SIG-M5 treated with dmso at 0.1 percent for 504 hours (cell line): ENCODE data around the gene SIM2.

Experiments used
- DNase-seq: peaks from one replicate; lab custom pipeline; 2025; ENCODE audit not compliant: unreplicated experiment; lab: John Stamatoyannopoulos, UW

SIM2 gene

GRCh38 chr21:36713746-36714145, 14.8 kb downstream of the SIM2 start:
- DNase-seq, result no peak

GRCh38 chr21:36716387-36716786, 17.5 kb downstream of the SIM2 start:
- no peak for DNase-seq

- no peak for DNase-seq
Observed at GRCh38 chr21:36716836-36717235, 17.9 kb downstream of the SIM2 start.

GRCh38 chr21:36717976-36718375, 19.1 kb downstream of the SIM2 start:
- no peak for DNase-seq

GRCh38 chr21:36718951-36719501, 20.1 kb downstream of the SIM2 start:
- no peak for DNase-seq

GRCh38 chr21:36719614-36720013, 20.7 kb downstream of the SIM2 start:
- DNase-seq, result no peak

- DNase-seq, result no peak
Observed at GRCh38 chr21:36721817-36722216, 22.9 kb downstream of the SIM2 start.

- no peak for DNase-seq
Observed at GRCh38 chr21:36722370-36723368, 23.8 kb downstream of the SIM2 start.

GRCh38 chr21:36723371-36723881, 24.5 kb downstream of the SIM2 start:
- DNase-seq, result no peak

GRCh38 chr21:36724660-36725059, 25.7 kb downstream of the SIM2 start:
- no peak for DNase-seq

GRCh38 chr21:36725793-36726386, 27.0 kb downstream of the SIM2 start:
- no peak for DNase-seq

- no peak for DNase-seq
Observed at GRCh38 chr21:36727866-36728265, 29.0 kb downstream of the SIM2 start.

- DNase-seq, result no peak
Observed at GRCh38 chr21:36728371-36729111, 29.6 kb downstream of the SIM2 start.

GRCh38 chr21:36729310-36729970, 30.5 kb downstream of the SIM2 start:
- DNase-seq, result no peak

- no peak for DNase-seq
Observed at GRCh38 chr21:36730291-36731281, 31.7 kb downstream of the SIM2 start.

- no peak for DNase-seq
Observed at GRCh38 chr21:36732217-36732616, 33.3 kb downstream of the SIM2 start.

- no peak for DNase-seq
Observed at GRCh38 chr21:36732761-36733160, 33.8 kb downstream of the SIM2 start.

GRCh38 chr21:36733857-36734256, 34.9 kb downstream of the SIM2 start:
- no peak for DNase-seq
